ENCODE data around the gene KREMEN2. TPM values are rescaled to one million over a fixed set of nuclear protein-coding genes. Genes with fewer than 3 reads are reported as not detected.
A peak's percentile ranks its signal among the peaks of the same experiment; 100 is the strongest.

Gene KREMEN2
- polyA plus RNA-seq, 1 donor, result 1.4 TPM

DNA sequence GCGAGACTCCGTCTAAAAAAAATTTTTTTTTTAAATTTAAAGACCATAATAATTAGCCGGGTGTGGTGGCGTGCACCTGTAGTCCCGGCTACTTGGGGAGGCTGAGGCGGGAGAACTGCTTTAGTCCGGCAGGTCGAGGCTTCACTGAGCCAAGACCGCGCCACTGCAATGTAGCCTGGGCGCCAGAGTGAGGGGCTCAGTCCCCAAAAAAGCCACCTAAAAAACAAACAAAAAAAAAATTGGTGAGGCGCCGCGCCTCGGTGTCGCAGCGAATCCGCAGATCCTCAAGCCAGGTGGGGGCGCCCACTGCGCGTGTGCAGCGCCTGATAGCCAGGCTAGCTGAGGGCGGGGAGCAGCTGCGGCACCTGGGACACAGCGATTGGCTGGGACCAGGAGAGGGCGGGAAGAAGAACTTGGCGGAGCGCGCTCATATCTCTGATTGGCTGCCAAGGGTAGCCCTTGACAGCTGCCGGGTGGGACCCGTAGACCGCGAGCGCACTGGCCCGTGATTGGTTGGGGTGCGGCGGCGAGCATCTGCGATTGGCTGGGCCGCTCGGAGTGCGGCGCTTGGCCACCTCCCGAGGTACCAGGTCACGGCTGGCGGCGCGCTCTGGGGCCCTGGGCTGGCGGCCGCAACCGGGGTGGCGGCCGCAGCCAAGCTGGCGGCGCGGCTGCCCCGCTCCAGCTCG, 39.7 kb downstream of the KREMEN2 start:
- peak; percentile 96 for DNase-seq

DNA sequence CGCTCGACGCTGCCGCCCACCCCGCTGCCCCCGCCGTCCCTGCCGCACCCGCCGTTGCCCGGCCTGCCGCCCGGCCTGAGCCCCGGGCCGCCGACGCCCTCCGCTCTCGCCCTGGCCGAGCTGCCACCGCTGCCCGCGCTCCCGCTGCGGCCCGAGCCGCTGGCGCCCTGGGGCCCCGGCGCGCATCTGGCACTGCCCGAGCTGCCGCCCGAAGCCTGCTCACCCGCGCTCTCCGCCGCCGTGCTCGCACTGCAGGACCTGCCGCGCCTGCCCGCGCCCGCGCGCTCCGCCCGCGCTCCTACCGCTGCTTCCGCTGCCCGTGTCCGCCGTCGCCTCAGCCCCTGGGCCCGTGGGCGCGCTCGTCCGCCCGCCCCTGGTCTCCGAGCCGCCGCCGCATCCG, 40.2 kb downstream of the KREMEN2 start:
- DNase-seq, result no peak

DNA sequence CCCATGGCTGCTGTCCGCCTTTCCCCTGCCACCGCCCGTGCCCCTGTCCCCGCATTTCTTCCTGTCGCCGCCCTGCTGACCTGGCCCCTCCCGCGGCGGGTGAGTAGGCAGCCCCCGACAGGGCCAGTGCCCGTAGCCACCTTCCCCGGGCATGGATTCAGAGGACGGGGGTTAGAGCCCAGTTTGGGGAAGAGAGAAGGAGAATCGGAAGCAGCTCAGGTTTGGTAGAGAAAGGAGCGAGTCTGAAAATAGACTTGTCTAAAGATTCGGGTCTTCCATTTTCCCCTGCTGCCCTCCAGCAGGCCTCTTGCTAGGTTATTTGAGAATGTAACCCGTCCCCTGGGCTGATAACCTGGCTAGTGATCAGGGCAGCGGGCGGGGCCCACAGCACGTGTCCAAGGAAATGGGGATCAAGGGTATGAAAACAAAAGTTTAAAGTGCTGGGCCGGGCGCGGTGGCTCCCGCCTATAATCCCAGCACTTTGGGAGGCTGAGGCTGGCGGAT, 40.8 kb downstream of the KREMEN2 start:
- no peak for DNase-seq

DNA sequence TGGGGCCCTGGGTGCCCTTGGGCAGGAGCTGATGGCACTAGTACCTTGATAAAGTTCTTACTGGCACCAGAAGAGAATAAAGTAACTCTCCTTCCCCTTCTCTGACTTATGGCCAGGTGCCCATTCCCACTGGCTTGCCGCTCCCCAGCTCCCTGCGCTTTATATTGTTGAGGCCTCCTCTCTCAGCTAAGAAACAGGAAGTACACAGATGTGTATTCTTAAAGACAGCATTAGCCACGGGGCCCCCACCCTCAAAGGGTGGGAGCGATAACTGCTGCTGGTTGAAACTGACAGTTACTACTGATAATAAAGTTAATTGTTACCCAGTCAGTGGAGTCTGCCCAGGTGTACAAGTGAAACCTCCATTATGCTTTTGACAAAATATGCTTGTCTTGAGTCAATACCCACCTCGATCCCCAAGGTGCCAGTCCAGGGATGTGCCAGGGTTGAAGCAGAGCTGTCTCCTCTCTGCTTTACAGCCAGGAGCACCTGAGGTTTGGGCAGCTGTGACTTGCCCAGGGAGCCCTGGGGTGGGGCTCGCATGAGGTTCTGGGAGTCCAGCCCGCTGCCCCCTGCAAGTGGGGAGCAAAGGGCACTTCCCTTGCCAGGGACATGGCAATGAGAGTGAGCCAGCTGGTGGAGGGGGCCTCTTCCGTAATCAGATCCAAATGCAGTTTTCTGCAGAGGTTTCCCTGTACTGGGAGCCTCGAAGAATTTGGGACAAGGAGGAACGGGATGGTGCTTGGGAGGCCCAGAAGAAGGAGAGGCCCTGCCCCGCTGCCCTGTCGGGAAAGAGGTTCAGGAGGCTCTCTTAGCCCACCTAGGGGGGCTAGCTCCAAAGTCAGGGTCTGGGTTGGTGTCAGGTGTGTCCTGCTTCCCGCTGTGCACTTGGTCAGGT, 43.2 kb downstream of the KREMEN2 start:
- DNase-seq, result no peak

DNA sequence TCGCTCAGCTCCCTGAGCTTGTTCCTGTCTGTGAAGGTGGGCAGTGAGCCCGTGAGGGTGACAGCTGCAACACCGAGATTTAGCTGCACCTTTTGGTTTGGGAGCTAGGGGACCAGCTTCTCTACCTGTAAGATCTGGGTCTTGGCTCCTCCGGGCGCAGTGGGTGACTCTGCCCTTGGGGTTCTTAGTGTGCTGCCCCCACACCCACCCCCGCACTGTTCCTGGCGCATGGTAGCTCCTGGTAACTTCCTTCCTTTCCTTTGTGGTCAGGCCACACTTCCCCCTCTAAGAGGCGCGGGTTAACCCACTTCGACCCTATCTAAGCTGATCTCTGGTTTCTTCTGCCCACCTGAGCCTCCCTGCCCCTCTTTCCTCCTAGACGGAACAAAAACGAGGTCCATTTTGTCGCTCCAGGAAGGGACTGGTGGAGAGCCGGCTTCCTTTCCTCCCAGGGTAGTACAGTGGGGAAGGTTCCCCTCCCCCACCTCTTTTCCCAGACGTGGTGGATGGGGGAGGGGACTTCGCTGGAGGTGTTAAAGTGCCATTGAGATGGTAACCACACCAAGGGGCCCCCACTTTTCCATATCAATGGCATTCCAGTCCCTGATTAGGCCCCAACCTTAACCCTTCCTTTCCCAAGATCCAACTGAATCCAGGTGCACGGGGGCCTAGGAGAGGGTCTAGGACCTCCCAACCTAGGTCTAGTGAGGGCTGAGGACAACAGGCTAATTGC, 44.0 kb downstream of the KREMEN2 start:
- no peak for DNase-seq

DNA sequence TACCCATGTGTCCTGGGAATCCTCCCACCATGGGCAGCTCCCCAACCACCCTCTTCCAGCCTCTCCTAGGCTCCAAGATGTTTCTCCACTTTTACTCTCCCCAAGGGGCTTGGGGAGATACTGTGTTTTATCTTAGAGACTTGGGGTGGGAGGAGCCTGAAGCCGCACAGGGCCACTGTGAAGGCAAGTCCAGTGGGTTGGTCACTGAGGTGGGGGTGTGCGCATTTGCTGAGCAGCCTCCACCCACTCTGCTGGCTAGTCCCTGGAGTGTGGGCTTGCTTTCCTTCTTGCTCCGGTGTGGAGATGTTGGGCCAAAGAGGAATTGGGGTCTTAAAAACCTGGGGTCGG, 44.6 kb downstream of the KREMEN2 start:
- no peak for DNase-seq

DNA sequence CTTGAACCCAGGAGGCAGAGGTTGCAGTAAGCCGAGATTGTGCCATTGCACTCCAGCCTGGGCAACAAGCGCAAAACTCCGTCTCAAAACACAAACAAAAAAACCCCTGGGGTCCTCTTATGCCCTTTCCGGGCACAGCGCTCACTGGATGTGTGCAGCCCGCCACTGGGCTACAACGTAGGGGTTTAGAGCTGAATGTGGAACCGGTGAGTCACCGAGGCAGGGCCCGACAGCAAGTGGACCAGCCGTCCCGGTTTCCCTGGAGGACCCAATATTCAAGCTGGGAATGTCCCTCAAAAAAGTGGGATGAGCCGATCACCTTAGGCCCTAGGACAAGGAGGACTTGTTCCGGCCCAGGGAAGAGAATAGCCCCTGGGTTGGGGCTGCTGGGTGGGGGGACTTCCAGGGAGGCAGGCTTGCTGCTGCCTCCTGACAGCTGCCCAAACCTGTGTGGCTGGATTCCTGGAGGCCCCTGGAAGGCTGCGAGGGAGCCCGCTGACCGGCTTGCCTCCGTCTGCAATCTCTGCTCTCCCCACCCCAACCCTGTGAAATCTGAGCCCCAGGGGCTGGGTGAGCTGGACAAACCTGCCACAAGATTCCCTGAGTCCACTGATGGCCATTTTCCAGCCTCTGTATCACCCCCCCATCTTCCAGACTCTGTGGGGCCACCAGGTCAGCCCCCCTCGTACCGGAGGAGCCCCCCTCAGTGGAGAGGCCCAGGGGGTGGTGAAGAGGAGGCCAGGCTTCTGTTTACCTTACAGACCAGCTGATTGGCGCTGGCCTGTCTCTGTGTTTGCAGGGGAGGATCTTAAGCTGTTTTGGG, 45.7 kb downstream of the KREMEN2 start:
- DNase-seq, result peak; percentile 81

DNA sequence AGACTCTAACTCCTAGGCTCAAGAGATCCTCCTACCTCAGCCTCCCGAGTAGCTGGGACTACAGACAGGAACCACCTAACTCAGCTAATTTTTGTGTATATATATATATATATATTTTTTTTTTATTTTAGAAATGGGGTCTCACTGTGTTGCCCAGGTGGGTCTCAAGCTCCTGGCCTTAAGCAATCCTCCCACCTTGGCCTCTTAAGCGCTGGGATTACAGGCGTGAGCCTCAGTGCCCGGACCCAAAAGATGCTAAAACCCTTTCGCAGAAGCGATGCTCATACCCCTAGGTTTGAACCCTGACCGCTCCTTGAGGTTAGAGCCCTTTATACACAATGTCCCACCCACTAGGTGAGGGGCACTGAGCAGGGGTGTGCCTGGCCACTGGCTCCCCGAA, 46.4 kb downstream of the KREMEN2 start:
- DNase-seq, result no peak

DNA sequence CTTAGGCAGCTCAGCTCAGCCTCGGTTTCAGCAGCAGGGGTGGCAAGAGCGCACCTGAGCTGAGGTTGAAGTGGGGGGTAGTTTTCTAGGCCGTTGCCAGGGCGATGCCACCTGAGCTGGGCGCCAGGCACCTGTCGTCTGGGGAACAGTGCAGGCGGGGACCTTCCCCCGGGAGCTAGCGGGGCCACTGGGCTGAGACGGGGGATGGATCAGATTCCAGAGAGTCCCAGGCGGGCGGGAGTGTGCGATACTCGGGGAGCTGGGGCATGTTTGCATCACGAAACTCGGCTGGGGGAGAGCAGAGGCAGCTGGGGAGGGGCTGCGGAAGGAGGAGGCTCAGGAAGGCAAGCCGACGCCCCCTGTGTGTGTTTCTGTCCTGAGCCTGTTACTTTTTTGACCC, 48.2 kb downstream of the KREMEN2 start:
- peak; percentile 77 for DNase-seq

DNA sequence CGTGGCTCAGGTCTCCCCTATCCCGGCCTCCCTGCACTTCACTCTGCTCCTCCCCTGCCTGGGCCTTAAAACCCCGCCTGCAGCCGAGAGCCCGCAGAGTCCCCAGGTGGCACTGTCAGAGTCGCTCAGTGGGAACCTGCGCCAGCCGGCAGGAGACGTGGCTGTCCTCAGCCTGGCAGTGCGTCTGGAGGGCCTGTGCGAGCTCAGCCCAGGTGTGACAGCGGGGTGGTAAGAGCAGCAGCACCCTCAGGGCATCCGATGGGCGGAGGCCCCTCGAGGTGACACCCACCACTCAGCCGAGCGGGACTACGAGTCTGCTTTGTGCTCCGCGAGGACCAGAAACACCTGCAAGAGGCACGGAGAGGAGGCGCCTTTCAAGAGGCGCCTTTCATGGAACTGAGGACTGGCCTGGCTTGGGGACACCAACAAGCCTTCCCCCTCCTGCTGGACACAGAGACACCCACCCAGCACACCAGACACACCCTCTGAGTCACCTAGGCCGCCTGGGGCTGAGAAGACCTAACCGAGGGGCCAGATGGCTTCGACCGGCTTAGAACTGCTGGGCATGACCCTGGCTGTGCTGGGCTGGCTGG, 48.8 kb downstream of the KREMEN2 start, which contains the start of gene CLDN9:
Gene CLDN9, plus strand, starts transcription at position 96 of the 593 bp plus-strand sequence. Its CDS starts 440 bp downstream, at position 536.
- no peak for DNase-seq

DNA sequence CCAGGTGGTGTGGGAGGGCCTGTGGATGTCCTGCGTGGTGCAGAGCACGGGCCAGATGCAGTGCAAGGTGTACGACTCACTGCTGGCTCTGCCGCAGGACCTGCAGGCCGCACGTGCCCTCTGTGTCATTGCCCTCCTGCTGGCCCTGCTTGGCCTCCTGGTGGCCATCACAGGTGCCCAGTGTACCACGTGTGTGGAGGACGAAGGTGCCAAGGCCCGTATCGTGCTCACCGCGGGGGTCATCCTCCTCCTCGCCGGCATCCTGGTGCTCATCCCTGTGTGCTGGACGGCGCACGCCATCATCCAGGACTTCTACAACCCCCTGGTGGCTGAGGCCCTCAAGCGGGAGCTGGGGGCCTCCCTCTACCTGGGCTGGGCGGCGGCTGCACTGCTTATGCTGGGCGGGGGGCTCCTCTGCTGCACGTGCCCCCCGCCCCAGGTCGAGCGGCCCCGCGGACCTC, 49.4 kb downstream of the KREMEN2 start:
- DNase-seq, result no peak

DNA sequence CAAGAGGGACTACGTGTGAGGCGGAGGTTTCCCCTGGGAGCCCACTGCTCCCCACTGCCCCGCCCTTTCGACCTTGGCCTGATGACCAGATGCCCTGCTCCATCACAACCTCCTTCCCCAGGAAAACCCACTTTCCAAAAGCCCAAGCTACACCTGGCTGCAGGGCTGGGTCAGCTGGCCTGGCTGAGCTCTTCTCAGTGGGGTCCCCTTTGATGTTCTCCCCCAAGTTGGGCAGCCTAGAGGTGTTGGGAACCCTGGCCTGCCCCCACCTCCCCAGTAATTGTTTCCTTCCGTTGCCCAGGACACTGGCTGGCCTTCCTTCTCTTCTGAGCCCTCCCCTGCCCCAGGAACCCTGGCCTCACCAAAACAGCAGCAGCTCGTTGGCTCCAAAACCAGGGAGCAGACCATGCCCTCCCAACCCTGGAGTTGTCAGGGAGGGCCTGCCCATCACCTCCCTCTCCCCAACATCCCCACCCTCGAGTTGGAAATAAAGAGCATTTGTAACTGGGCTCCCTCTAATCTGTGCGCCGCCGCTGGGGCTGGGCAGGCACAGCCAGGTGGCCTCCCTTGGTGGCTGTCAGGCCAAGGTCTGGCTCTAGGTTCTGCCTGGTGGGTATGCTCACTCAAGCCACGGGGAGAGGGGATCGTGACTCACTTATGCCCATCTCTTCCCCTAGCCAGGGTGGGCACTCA, 50.1 kb downstream of the KREMEN2 start:
- no peak for DNase-seq

DNA sequence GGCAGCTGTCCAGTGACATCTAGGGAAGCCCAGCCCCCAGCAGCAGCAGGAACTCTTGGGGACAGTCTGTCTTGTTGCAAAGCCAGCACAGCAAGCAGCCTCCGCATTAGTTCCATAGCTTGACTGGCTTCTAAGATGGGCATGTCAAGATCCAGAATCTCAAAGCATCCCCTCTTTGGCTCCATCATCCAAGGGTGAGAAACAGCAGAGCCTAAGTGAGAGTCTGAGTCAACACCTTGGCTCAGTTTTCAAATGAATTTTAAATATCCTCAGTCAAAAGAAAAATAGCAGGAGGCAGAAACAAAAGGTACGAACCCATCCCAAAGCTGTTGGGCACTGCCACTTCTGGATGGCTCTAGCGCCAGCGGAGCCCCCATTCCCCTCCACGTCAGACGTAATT, 50.9 kb downstream of the KREMEN2 start:
- DNase-seq, result no peak

DNA sequence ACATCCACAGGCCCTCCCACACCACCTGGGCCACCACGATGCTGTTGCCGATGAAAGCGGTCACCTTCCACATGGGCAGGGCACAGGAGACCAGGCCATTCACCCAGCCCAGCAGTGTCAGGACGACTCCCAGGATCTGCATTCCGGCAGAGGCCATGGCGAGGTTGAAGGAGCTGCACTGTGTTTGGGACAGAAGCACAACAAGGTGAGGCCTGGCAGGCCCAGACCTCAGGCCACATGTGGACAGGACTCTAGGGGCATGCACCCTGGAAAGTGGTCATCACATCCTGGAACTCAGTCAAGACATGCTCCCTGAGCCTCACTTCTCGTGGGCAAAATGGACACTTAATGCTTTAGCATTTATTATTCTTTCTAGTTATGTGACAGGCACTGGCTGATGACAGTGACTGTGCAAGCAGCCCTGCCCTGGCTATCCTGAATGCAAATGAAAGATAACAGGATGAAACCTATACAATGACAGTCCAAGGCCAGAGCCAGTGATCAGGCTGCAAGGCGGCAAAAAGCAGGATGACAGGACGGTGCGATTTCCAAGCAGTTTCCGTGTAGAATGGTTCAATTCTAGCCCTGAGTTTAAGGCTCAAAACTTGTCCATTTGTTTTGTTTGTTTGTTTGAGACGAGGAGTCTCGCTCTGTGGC, 51.9 kb downstream of the KREMEN2 start:
- no peak for DNase-seq

DNA sequence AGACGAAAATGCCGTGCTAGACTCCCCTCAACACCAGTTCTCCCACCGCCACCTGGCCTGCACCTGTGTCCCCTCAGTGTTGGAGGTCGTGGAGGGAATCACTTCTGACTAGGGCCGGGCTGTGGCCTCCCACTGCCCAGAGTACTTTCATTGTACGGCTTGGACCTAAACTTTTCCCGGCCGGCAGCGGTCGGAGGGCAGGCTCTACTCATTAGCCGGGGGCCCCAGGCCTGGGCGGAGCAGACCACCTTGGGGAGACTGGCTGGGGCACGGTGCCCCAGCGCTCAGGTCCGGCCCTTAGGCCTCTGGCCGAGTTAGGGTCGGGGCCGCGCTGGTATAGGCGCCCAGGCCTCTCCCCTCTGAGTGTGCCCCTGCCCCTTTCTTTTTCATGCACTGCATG, 53.3 kb downstream of the KREMEN2 start:
- DNase-seq, result no peak

Data from left kidney (tissue), 2 donors.